ENCODE results near the gene SNX30. TPM values are rescaled to one million over a fixed set of nuclear protein-coding genes. Genes with fewer than 3 reads are reported as not detected.
A peak's percentile ranks its signal among the peaks of the same experiment; 100 is the strongest.

Gene SNX30, protein sequence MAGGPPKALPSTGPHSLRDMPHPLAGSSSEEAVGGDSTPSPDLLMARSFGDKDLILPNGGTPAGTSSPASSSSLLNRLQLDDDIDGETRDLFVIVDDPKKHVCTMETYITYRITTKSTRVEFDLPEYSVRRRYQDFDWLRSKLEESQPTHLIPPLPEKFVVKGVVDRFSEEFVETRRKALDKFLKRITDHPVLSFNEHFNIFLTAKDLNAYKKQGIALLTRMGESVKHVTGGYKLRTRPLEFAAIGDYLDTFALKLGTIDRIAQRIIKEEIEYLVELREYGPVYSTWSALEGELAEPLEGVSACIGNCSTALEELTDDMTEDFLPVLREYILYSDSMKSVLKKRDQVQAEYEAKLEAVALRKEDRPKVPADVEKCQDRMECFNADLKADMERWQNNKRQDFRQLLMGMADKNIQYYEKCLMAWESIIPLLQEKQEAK
- polyA plus RNA-seq = 1 to 10 TPM; 1.0 to 3.1 TPM

DNA sequence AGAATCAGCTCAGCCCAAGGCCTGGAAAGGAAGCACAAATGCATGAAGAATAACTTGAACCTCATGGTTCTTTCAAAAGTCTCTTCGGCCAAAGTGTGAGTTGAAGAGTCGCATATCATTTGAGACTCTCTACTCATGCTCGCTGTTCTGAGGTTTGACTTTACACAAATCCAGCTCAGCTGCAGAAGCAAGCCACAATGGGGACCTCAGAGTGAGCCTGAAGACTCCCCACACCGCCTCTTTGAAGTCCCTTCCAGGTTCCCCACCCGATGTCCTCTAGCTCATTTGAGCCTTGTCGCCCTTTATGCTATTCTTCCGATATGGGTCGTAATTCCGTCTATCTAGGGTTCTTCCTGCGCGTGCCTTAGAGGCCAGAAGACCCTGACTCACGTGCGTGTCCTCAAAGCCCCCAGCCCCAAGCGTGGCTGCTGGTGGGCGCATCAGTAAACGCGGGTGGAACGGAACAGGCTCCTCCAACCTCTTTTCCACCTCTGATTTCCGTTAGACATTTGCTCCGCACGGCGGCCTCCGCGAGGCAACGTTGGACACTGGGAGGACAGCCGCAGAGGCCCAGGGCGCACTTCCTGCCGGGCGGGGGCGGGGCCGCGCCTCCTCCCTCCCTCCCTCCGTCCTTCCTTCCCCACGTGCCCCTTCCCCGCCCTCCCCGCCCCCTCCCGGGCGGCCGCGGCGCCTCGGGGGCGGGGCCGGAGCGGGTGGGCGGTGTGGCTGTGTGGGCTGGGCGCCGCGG lies at the start of gene SNX30:
TSS of gene SNX30 (plus strand) at position 745 of the 748 bp plus-strand sequence. CDS start 242 bp downstream, outside the sequence.
- Histone ChIP-seq H3K27ac (ENCODE audit: low read depth in 2 of 2, low read length in 1 of 2) (peak within 1 kb of the TSS; percentile 70 to 80), H3K36me3 (ENCODE audit: control insufficient read depth in 2 of 2, insufficient read depth in 2 of 2, low read length in 1 of 2) (no peaks in the 10 kb centered on the region), H3K4me1 (ENCODE audit: control insufficient read depth in 2 of 2, insufficient read depth in 2 of 2, low read length in 1 of 2) (peaks cover 3 to 10% of the 10 kb centered on the region in 2 donors), H3K4me3 (ENCODE audit: low read depth in 1 of 2, low read length in 2 of 2) (peak within 1 kb of the TSS; percentile 75 to 87), H3K27me3 (ENCODE audit: control insufficient read depth in 1 of 2, insufficient read depth in 2 of 2, low read length in 2 of 2) (no peaks in the 10 kb centered on the region), H3K9me3 (ENCODE audit: control insufficient read depth in 2 of 2, insufficient read depth in 1 of 2, low read depth in 1 of 2, low read length in 1 of 2) (no peaks in the 10 kb centered on the region)
- WGBS, 2 donors = 6 to 9% methylated on average over 21 to 49 of the region's 49 CpGs

DNA sequence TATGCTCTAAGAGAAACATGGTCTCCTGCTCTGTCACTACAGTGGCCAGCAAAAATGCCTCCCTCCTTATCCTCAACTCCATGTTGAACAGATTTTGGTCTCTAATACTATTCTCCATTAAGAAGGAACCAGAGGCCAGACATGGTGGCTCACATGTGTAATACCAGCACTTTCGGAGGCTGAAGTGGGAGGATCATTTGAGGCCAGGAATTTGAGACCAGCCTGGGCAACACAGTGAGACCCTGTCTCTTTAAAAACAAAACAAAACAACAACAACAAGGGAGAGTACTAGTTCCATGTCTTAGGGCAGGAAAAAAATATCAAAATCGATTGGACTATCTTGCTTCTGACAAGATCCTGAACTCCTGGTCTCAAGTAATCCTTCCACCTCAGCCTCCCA lies 47.3 kb upstream of the SNX30 start:
- no peak overlapping the region for H3K4me3 ChIP-seq (ENCODE audit: low read depth in 1 of 2, low read length in 2 of 2)
- no peak overlapping the region for H3K27ac ChIP-seq (ENCODE audit: low read depth in 2 of 2, low read length in 1 of 2)
- H3K9me3 ChIP-seq (ENCODE audit: control insufficient read depth in 2 of 2, insufficient read depth in 1 of 2, low read depth in 1 of 2, low read length in 1 of 2) = no peaks in the 10 kb centered on the region
- WGBS, 2 donors = 83 to 86% methylated on average over 2 of the region's 2 CpGs
- no peaks in the 10 kb centered on the region for H3K27me3 ChIP-seq (ENCODE audit: control insufficient read depth in 1 of 2, insufficient read depth in 2 of 2, low read length in 2 of 2)
- no peaks in the 10 kb centered on the region for H3K4me1 ChIP-seq (ENCODE audit: control insufficient read depth in 2 of 2, insufficient read depth in 2 of 2, low read length in 1 of 2)
- no peaks in the 10 kb centered on the region for H3K36me3 ChIP-seq (ENCODE audit: control insufficient read depth in 2 of 2, insufficient read depth in 2 of 2, low read length in 1 of 2)

DNA sequence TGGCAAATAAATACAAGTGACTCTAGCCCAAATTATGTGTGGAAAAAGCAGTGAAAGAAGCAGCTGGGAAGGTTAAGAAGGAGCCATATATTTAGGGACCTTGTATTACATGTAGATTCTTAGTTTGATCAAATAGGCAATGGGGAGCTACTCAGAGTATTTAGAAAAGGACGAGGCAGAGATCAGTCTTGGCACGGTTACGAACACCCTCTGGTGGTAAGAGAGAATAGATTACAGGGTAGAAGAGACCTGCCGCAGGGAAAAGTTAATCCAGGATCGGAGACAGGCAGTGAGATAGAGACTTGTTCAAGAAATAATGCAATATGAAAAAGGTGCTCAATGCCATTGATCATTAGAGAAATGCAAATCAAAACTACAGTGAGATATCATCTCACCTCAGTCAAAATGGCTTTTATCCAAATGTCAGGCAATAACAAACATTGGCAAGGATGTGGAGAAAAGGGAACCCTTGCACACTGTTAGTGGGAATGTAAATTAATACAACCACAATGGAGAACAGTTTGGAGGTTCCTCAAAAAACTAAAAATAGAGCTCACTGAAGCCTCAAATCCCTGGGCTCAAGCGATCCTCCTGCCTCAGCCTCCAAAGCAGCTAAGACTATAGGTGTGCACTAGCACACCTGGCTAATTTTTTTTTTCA lies 44.7 kb upstream of the SNX30 start:
- Histone ChIP-seq H3K9me3 (ENCODE audit: control insufficient read depth in 2 of 2, insufficient read depth in 1 of 2, low read depth in 1 of 2, low read length in 1 of 2) (no peaks in the 10 kb centered on the region), H3K27me3 (ENCODE audit: control insufficient read depth in 1 of 2, insufficient read depth in 2 of 2, low read length in 2 of 2) (no peaks in the 10 kb centered on the region), H3K4me3 (ENCODE audit: low read depth in 1 of 2, low read length in 2 of 2) (no peak overlapping the region), H3K27ac (ENCODE audit: low read depth in 2 of 2, low read length in 1 of 2) (no peak overlapping the region), H3K4me1 (ENCODE audit: control insufficient read depth in 2 of 2, insufficient read depth in 2 of 2, low read length in 1 of 2) (no peaks in the 10 kb centered on the region), H3K36me3 (ENCODE audit: control insufficient read depth in 2 of 2, insufficient read depth in 2 of 2, low read length in 1 of 2) (peaks cover 0 to 2% of the 10 kb centered on the region in 2 donors)
- WGBS, 2 donors = 44 to 48% methylated on average over 6 of the region's 6 CpGs

DNA sequence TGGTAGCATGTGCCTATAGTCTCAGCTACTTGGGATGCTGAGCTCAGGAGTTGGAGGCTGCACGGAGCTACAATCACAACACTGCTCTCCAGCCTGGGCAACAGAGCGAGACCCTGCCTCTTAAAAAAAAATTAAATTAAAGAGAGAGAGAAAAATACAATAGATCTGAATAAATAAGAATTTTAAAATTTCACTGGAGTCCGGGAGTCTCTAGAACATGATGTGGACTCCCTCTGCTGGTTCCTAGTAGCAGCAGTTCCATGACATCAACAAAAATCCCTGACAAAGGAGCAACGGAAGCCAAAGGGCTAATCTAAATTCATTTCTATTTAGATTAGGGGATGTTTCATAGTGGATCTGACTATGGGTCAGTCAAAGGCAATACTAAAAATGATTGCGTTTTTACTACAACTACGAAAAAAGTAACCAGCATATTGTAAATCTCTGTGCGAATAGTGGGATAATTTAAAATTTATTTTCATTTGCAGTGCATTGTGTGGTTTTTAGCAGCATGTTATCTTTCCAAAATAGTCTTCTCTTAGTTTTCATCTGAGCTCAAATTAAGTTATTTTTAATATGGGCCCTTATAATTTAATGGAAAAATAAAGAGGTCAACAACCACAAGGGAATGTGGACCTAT lies 39.4 kb upstream of the SNX30 start:
- Histone ChIP-seq H3K27me3 (ENCODE audit: control insufficient read depth in 1 of 2, insufficient read depth in 2 of 2, low read length in 2 of 2) (no peaks in the 10 kb centered on the region), H3K27ac (ENCODE audit: low read depth in 2 of 2, low read length in 1 of 2) (no peak overlapping the region), H3K4me3 (ENCODE audit: low read depth in 1 of 2, low read length in 2 of 2) (no peak overlapping the region), H3K9me3 (ENCODE audit: control insufficient read depth in 2 of 2, insufficient read depth in 1 of 2, low read depth in 1 of 2, low read length in 1 of 2) (no peaks in the 10 kb centered on the region), H3K36me3 (ENCODE audit: control insufficient read depth in 2 of 2, insufficient read depth in 2 of 2, low read length in 1 of 2) (peaks cover 0 to 2% of the 10 kb centered on the region in 2 donors), H3K4me1 (ENCODE audit: control insufficient read depth in 2 of 2, insufficient read depth in 2 of 2, low read length in 1 of 2) (no peaks in the 10 kb centered on the region)
- 77 to 78% methylated on average over 7 of the region's 7 CpGs for WGBS, 2 donors

DNA sequence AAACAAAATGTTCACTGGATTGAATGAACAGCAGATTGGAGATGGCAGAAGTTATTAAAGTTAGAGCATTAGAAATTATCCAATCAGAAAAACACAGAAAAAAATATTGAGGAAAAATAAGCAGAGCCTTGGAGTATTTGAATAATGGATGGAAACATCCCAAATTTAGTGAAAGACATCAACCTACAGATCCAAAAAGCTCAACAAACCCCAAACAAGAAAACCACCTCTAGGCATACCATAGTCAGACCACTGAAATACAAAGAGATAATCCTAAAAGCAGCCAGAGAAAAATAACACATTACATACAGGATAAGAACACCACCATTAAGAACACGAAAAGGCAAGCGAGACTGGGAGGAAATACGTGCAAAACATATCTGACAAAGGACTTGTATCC lies 37.9 kb upstream of the SNX30 start:
- Histone ChIP-seq H3K4me3 (ENCODE audit: low read depth in 1 of 2, low read length in 2 of 2) (no peak overlapping the region), H3K27me3 (ENCODE audit: control insufficient read depth in 1 of 2, insufficient read depth in 2 of 2, low read length in 2 of 2) (no peaks in the 10 kb centered on the region), H3K27ac (ENCODE audit: low read depth in 2 of 2, low read length in 1 of 2) (no peak overlapping the region), H3K36me3 (ENCODE audit: control insufficient read depth in 2 of 2, insufficient read depth in 2 of 2, low read length in 1 of 2) (peaks cover 0 to 2% of the 10 kb centered on the region in 2 donors), H3K9me3 (ENCODE audit: control insufficient read depth in 2 of 2, insufficient read depth in 1 of 2, low read depth in 1 of 2, low read length in 1 of 2) (no peaks in the 10 kb centered on the region), H3K4me1 (ENCODE audit: control insufficient read depth in 2 of 2, insufficient read depth in 2 of 2, low read length in 1 of 2) (no peaks in the 10 kb centered on the region)
- WGBS, 2 donors = 96 to 98% methylated on average over 3 of the region's 3 CpGs

DNA sequence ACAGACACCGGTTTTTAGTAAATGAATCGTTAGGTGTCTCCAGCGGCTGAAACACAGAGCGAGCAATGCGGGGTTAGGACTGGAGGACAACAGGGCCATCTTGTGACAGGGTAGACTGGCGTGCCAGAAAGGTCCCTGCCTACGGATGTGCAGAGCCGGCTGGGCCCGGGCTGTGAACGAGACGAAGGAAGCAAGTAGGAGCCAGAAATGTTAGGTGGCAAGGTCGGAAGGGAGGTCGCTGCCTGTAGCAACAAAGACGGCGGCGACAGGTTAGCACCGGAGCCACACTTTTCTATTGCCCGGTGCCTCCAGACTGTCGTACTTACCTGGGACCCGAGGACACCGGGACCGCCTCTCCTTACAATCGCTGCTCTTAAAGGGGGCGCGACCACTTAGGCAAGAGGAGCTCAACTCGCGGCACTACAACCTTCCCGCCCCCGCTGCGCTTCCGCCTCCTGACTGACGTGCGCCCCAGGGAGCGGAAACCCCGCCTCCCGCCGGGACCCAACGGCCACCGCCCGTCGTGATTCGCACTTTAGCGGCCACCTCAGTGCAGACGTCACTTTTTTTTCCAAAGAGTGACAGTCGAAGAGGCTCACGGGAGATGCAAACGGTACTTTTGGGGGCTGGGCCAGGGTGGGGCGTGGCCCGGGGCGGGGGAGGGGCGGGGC lies 32.8 kb upstream of the SNX30 start, which contains the start of gene INIP:
TSS of gene INIP (minus strand) at position 457 of the 671 bp plus-strand sequence. CDS start 1,632 bp downstream, outside the sequence.
- no peaks in the 10 kb centered on the region for H3K27me3 ChIP-seq (ENCODE audit: control insufficient read depth in 1 of 2, insufficient read depth in 2 of 2, low read length in 2 of 2)
- 0 to 1% methylated on average over 51 of the region's 51 CpGs for WGBS, 2 donors
- H3K4me3 ChIP-seq (ENCODE audit: low read depth in 1 of 2, low read length in 2 of 2) = peak within 1 kb of the TSS; percentile 73 to 91
- H3K9me3 ChIP-seq (ENCODE audit: control insufficient read depth in 2 of 2, insufficient read depth in 1 of 2, low read depth in 1 of 2, low read length in 1 of 2) = no peaks in the 10 kb centered on the region
- H3K4me1 ChIP-seq (ENCODE audit: control insufficient read depth in 2 of 2, insufficient read depth in 2 of 2, low read length in 1 of 2) = no peaks in the 10 kb centered on the region
- no peaks in the 10 kb centered on the region for H3K36me3 ChIP-seq (ENCODE audit: control insufficient read depth in 2 of 2, insufficient read depth in 2 of 2, low read length in 1 of 2)
- peak within 1 kb of the TSS; percentile 90 to 93 for H3K27ac ChIP-seq (ENCODE audit: low read depth in 2 of 2, low read length in 1 of 2)

DNA sequence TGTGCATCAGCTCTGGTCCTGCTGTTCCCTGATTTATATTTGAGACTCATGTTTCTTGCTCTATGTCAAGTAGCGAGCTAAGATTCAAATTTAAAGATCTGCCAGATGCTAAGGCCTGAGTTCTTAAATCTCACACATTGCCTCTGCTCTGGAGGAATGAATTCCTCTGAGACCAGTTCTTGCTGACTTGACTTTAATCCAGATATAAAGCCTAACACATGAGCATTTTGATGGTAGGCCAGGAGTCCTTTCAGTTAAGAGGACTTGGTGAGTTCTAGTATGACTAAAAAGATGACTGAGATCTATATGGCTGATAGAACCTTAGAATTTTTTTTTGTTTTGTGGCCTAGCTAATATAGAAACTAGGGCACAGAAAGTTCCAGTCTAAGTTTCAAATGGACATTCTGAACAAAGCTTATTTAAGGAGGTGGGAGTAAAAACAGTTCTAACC lies 31.3 kb upstream of the SNX30 start:
- no peaks in the 10 kb centered on the region for H3K27me3 ChIP-seq (ENCODE audit: control insufficient read depth in 1 of 2, insufficient read depth in 2 of 2, low read length in 2 of 2)
- H3K4me3 ChIP-seq (ENCODE audit: low read depth in 1 of 2, low read length in 2 of 2) = no peak overlapping the region
- no peak overlapping the region for H3K27ac ChIP-seq (ENCODE audit: low read depth in 2 of 2, low read length in 1 of 2)
- no peaks in the 10 kb centered on the region for H3K9me3 ChIP-seq (ENCODE audit: control insufficient read depth in 2 of 2, insufficient read depth in 1 of 2, low read depth in 1 of 2, low read length in 1 of 2)
- 78 to 82% methylated on average over 1 of the region's 1 CpG for WGBS, 2 donors
- no peaks in the 10 kb centered on the region for H3K36me3 ChIP-seq (ENCODE audit: control insufficient read depth in 2 of 2, insufficient read depth in 2 of 2, low read length in 1 of 2)
- no peaks in the 10 kb centered on the region for H3K4me1 ChIP-seq (ENCODE audit: control insufficient read depth in 2 of 2, insufficient read depth in 2 of 2, low read length in 1 of 2)

DNA sequence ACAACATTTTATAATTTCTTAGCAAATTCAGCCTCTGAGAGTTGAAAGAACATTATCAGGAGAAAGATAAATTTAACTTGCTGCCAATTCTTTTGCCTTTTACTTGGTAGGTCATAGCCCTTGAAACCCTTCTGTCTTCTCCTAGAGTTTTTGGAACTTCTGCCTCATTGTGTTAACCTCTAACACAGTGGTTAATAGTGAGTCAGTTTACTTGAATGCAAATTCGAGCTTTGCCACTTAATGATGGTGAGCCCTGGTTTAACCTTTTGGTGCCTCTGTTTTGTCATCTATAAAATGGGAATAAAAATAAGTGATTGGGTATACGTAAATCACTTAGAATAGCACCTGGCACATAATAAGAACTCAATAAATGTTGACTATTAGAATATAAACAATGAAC lies 30.9 kb upstream of the SNX30 start:
- Histone ChIP-seq H3K9me3 (ENCODE audit: control insufficient read depth in 2 of 2, insufficient read depth in 1 of 2, low read depth in 1 of 2, low read length in 1 of 2) (no peaks in the 10 kb centered on the region), H3K27me3 (ENCODE audit: control insufficient read depth in 1 of 2, insufficient read depth in 2 of 2, low read length in 2 of 2) (no peaks in the 10 kb centered on the region), H3K27ac (ENCODE audit: low read depth in 2 of 2, low read length in 1 of 2) (no peak overlapping the region), H3K4me3 (ENCODE audit: low read depth in 1 of 2, low read length in 2 of 2) (no peak overlapping the region), H3K4me1 (ENCODE audit: control insufficient read depth in 2 of 2, insufficient read depth in 2 of 2, low read length in 1 of 2) (no peaks in the 10 kb centered on the region), H3K36me3 (ENCODE audit: control insufficient read depth in 2 of 2, insufficient read depth in 2 of 2, low read length in 1 of 2) (no peaks in the 10 kb centered on the region)
- WGBS, 2 donors = 66 to 71% methylated on average over 2 of the region's 2 CpGs

All from esophagus (tissue), 2 donors.